GM12872 (cell line): ENCODE measurements around the gene ADARB1.

Source experiments
- TF ChIP-seq, protein P1 (sequence below): IDR thresholded peaks from 3 replicates; pipeline ENCODE4 v1.5.1; 2011; ENCODE audit warnings: low read depth, mild to moderate bottlenecking, low read length, moderate library complexity; ENCODE audit not compliant: insufficient read depth

The ADARB1 gene

GRCh38 chr21:45146306-45146705, 71.9 kb downstream of the ADARB1 start:
- TF ChIP-seq, protein P1, sequence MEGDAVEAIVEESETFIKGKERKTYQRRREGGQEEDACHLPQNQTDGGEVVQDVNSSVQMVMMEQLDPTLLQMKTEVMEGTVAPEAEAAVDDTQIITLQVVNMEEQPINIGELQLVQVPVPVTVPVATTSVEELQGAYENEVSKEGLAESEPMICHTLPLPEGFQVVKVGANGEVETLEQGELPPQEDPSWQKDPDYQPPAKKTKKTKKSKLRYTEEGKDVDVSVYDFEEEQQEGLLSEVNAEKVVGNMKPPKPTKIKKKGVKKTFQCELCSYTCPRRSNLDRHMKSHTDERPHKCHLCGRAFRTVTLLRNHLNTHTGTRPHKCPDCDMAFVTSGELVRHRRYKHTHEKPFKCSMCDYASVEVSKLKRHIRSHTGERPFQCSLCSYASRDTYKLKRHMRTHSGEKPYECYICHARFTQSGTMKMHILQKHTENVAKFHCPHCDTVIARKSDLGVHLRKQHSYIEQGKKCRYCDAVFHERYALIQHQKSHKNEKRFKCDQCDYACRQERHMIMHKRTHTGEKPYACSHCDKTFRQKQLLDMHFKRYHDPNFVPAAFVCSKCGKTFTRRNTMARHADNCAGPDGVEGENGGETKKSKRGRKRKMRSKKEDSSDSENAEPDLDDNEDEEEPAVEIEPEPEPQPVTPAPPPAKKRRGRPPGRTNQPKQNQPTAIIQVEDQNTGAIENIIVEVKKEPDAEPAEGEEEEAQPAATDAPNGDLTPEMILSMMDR: no peak

- TF ChIP-seq, protein P1: no peak
These were observed 72.4 kb downstream of the ADARB1 start for GRCh38 chr21:45146801-45147200.

DNA sequence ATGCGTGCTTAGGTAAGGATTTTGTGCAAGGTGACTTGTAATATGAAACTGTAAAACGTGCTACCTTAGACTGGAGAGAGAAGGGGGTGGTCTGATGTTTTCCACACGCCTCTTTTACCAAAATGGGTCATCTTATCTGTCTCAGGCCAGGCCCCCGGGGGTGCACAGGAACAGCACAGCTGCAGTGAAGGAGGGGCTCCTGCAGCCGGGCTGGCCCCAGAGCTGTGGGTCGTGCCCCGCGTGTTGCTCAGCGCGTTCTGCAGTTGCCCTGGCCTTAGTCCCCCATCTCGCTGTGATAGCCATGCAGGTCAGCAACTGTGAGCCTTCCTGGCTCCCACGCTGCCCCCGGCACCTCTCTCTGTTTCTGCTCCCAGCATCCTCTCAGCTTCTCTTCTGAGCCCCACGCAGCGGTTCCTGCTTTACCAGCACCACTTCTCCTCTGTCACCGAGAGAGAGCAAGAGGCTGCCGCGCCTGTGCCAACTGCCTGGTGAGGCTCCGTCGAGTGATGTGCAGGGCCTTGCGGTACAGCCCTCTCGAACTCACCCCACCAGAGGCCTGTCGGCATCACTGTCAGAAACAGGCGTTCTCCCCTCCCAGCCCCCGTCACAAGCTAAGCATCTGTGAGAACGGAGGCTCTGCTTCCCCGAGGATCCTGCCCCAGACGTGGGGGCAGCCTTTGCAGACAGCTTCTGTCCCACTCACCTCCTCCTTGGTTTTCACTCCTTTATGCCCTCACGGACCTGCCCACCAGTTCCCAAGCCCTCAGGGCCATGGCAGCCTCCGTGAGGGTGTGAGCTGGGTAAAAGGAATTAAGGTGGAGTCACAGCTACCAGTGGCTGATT, 73.3 kb downstream of the ADARB1 start:
- TF ChIP-seq, protein P1: no peak

GRCh38 chr21:45148316-45148990, 74.1 kb downstream of the ADARB1 start:
- TF ChIP-seq, protein P1: no peak

DNA sequence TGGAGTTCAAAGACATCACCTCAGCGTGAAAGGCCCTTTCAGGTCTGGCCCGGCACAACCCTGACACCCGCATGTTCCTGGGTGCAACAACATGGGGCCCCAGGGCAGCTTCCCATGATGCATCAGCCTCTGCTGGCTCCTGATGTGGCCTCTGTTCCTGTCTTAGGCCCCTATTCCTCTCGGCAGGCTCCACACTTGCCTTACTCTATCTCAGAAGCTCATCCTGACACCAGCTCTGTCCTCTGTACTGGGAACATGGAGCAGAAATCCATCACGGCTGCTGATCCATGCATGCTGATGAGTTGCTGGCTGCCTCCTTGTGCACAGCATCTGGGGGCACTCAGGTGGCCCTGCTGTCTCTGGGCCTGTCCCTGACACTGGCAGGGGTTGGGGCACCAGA, 74.6 kb downstream of the ADARB1 start:
- TF ChIP-seq, protein P1: no peak

GRCh38 chr21:45150638-45151131, 76.3 kb downstream of the ADARB1 start:
- TF ChIP-seq, protein P1: no peak

DNA sequence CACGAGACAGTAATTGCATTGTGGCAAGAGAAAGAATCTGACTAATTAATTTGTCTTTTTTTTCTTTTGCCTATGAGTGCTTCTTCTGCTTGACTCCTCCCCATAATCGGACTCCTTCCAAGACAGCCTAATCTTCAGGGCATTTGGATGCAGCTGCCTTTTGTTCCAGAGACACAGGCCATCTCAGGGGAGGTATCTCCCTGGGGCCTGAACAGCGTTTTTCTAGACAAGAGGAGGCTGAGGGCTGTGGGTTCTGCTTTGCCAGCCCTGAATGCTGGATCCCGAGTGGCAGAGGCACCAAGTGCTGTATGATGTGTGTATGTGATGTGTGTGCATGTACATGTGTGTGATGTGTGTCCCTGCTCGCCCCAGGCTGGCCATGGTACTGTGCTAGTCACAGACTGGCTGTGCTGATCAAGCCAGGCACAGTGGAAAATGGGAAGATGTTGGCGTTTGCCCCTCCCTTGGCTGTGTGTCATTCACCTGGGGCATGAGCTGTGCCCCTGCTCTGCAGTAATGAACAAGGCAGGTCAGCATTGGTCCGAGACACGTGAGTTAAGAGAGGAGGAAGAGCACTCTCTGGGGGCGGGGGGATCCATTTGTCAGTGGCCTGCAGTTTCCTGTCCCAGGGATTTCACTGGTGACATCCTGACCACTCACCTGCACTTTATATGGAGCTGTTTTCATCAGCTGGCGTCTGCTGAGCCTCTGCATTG, 77.2 kb downstream of the ADARB1 start:
- TF ChIP-seq, protein P1: no peak
